Cardiac septum (tissue), 1 donor: ENCODE data around the gene NDUFB6. TPM values are rescaled to one million over a fixed set of nuclear protein-coding genes. Genes with fewer than 3 reads are reported as not detected.
"Not testable (repeated sequence)": the region's sequence is repeated elsewhere in the genome, so short reads cannot be mapped to it uniquely, and the experiment has no call there.

ENCODE experiments used
- DNase-seq: peaks from one replicate; pipeline ENCODE4 v3.0.0-alpha.2; 2020; ENCODE audit warnings: low spot score
- intact Hi-C: fragments of 100-400 bp; cut with DNase I; formaldehyde crosslinking; loops from one replicate; pipeline ENCODE4 v1.14.0; 2022
- long read RNA-seq: library from polyadenylated mRNA; unstranded; transcript quantifications from one replicate; pipeline ENCODE4 v2.0.0, GENCODE V29; 2021
- total RNA-seq: library from RNA; stranded (reverse); fragmentation: NEBNext Ultra II Directional; extraction: Animal tissue kit (Norgen Biotek cat#: 25700); gene quantifications from one replicate; pipeline ENCODE4 v1.2.1, GENCODE V29; 2021
- donor health status: DM: no; HTN: no; CAD: no.

Gene NDUFB6
- total RNA-seq = 113 TPM
- long read RNA-seq, transcript NDUFB6-203 (4 exons, 1,366 nt) = major isoform, 136 of 138 reads
- long read RNA-seq, partial matches to known transcripts = 0 of 138 reads
- long read RNA-seq, other reads (novel, unspliced or antisense) = 0 of 138 reads

- intact Hi-C loops = loop anchor here (1.0 to 5.0 kb wide), 2 partner anchors 21 to 191 kb away; partner anchors contain the start of genes ACO1, SMIM27 and TOPORS
- DNase-seq = peak; percentile 97
Observed at GRCh38 chr9:32572900-32573523, at the start of gene NDUFB6. Gene NDUFB6, minus strand, starts transcription at chr9:32573159. Its CDS starts 99 bp downstream, at chr9:32573060.

- intact Hi-C loops = no loop called here
- no peak for DNase-seq
Observed at GRCh38 chr9:32618261-32618660, 45.3 kb upstream of the NDUFB6 start.

DNA sequence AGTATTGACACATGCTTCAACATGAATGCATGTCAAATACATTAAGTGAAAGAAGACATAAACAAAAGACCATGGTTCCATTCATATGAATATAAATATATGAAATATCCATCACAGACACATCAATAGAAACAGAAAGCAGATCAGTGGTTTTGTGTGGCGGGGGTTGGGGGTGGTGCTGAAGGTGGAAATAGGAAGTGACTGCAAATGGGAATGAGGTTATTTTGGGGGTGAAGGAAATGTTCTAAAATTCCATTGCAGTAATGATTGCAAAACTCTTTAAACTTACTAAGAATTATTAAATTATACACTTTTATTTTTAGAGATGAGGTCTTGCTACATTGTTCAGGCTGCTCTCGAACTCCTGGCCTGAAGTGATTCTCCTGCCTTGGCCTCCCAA, 33.9 kb upstream of the NDUFB6 start:
- intact Hi-C loops = no loop called here
- DNase-seq = no peak

- intact Hi-C loops = no loop called here
Observed at GRCh38 chr9:32603914-32604852, 31.2 kb upstream of the NDUFB6 start.

DNA sequence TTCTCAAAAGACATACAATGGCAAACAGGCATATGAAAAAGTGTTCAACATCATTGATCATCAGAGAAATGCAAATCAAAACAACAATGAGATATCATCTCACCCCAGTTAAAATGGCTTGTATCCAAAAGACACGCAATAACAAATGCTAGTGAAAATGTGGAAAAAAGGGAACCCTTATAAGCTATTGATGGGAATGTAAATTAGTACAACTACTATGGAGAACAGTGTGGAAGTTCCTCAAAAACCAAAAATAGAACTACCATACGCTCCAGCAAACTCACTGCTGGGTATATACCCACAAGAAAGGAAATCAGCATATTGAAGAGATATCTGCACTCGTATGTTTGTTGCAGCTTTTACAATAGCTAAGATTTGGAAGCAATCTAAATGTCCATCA, 26.1 kb upstream of the NDUFB6 start:
- intact Hi-C loops, DNase-seq: not testable (repeated sequence)

More at GRCh38 chr9:32603914-32604852, 31.2 kb upstream of the NDUFB6 start:
- DNase-seq = no peak

DNA sequence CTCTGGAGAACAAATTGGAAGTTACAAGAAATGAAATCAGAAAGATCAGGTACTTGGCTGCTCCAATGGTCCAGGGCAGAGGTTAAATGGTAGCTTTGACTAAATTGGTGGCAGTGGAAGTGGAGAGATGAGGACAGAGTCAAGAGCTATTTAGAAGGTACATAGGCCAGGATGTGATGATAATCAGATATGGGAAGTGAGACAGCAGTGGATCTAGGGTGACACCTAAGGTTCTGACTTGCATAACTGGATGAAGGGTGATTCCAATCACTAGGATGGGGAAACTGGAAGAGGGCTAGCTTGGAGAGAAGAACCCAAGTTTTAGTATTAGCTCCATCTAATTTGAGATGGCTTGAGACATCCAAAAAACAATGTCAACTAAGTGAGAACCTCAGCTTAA, 24.0 kb upstream of the NDUFB6 start:
- intact Hi-C loops = no loop called here
- no peak for DNase-seq

DNA sequence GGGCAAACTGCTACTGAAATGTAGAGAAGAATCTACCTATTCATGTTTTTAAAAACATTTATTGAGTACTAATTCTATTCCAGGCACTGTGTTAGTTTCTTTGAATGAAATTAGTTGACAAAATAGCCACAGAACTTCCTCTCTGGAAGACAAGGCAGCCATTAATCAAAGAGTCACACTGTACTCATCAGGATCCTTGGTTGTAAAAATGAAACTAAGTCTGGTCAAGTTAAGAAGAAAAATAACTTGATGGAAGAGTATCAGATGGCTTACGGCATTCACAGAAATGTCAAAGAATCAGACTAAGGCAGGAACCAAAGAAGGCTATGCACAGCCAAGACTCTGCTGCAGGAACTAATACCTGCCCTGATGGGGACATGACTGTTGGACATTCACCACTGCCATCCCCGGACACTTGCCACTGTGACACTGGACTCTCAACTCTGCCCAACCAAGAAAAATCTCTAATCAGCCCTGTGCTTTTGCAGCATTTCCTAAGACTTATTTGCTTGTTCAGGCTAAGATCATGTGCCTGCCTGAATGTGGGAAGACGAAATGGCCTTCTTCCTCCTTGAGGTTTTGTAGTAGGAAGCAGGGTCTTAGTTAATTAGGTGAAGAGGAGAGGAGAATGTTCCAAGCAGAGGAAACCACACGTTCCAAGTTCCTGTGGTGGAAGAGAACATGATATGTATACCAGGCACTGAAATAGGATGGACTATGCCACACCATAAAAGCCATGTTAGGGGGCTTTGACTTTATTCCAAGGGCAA, 23.3 kb upstream of the NDUFB6 start:
- intact Hi-C loops = no loop called here
- DNase-seq = no peak

- intact Hi-C loops = no loop called here
- DNase-seq = no peak
Observed at GRCh38 chr9:32590898-32591297, 17.9 kb upstream of the NDUFB6 start.

DNA sequence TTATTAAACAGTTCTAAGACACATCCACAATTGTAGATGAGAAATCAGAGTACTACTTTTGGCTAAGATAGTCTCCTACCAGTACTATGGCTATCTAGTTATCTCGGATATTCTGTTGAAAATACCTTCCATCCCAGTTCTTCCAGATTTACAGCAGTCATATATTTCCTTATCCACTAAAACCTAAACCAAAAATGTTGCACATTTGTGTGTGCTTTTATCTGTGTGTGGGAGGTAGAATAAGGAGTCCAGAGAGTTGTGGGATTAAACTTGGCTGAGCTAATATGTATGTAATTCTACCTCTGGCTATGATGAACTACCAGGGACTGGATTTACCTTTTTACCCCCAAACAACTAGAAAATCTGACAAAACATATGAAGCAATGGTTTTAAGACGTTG, 17.5 kb upstream of the NDUFB6 start:
- intact Hi-C loops = no loop called here

DNA sequence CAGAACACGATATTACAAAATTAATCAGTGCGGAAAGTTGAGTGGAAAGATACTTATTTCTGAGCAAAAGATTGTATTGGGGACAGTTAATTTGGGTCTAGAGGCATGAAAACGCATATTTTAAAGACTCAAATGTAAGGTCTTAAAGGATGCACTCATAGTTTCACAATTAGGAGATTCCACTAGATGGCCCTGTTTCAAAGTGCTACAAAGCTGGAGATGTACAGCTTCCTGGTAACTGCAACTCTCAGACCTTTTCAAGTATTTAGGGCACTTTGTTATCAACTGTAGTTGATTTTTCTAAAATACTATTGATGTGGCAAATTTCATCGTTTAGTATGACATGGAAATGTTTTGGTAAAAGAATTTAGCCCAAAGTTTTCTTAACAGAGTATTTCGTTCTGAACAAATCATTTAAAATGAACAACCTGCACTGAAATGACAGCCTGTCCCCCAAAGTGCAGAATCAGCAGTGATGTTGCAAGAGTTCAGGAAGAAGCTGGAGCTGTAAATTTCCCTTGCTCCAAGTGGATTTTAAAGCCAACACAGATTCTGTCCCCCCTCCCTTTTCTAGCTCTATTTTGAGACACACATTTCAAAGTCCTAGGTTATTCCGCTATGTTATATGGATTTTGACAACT, 16.2 kb upstream of the NDUFB6 start:
- DNase-seq = no peak
- intact Hi-C loops = no loop called here

More for the DNA sequence above, 17.5 kb upstream of the NDUFB6 start:
- no peak for DNase-seq

DNA sequence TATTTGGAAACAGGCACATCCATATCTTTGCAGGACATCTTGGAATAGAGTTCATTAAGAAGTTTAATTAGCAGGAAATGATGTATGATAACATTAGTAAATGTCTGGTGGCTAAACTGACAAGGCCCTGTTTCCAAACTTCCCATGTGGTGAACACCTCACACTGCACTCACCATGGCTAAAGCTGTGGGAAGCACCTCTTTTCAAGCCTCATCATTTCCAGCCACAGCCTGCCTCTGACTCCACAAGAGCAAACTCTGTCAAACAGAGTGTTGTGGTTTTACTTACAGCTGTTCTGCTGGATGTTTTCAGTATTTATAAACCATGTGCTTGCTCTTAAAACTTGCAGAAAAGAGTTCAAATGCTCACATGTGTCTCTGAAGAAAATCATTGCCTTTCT, 14.9 kb upstream of the NDUFB6 start:
- intact Hi-C loops = no loop called here
- no peak for DNase-seq

- intact Hi-C loops = no loop called here
Observed at GRCh38 chr9:32584784-32585183, 11.8 kb upstream of the NDUFB6 start.

DNA sequence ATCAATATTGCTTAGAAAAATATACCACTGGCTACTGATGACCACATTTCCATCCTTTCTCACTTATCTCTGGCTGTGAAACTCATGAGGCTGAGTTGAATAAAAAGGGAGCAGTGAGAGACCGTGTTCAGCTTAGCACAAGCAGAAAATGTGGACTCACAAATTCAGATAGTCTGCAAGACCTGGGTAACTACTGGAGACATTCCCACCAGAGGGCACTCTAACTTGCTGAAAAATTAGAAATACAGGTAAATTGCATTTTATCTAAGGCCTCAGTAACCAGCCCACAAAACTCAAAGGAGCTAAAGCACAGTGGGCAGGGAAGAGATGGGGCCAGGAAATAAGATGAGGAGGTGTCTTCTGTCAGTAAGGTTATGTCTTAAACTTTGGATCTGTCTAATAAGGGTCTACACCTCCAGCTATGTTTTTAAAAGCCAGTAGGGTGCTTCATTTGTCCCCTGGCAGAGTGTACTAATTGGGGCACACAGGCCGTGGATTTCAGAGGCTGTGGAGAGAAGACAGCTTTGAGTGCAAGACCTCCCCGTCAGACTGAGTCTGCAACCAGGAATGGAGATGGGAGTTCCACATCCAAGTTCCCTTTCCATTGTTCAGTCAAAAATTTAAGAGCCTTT, 8.7 kb upstream of the NDUFB6 start:
- no peak for DNase-seq
- intact Hi-C loops = loop anchor here (2.0 kb wide), 1 partner anchor 385 kb away; no protein-coding TSS in a partner anchor

More at GRCh38 chr9:32584784-32585183, 11.8 kb upstream of the NDUFB6 start:
- DNase-seq = no peak

DNA sequence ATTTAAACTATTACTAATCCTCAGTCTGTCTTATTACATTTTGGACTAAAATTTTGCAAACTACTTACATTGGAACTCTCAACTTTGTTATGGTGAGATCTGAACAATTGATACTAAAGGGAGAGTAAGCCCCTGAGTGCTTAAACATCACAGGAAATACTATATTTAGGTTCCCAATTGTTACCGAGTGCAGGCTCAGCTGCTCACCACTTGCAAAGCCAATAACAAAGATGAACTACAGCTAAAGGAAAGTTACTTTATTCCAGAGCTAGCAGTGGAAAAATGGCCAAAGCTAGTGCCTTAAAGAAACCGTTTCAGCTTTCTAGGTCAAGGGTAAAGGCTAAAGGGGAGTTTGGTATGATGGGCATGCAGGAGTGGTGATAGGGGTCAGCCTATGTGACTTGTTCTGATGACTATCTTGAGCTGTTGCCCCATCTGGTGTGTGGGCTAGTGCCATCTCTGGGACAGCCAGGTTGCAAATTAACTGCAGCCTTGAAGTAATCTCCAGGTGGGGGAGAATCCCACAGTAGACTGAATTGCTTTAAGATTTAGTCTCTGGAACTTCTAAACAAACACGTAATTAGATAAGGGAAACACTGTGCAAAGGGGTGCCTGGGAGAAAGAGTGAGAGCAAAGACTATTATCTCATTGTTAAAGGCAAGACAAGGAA, 7.8 kb upstream of the NDUFB6 start:
- DNase-seq = no peak
- intact Hi-C loops = no loop called here

GRCh38 chr9:32579706-32580331, 6.9 kb upstream of the NDUFB6 start:
- intact Hi-C loops = no loop called here
- no peak for DNase-seq

- intact Hi-C loops = no loop called here
- DNase-seq = no peak
Observed at GRCh38 chr9:32578976-32579375, 6.0 kb upstream of the NDUFB6 start.

GRCh38 chr9:32577316-32577715, 4.4 kb upstream of the NDUFB6 start:
- intact Hi-C loops = no loop called here

GRCh38 chr9:32574858-32575257, 1.9 kb upstream of the NDUFB6 start:
- intact Hi-C loops = loop anchor here (2.0 to 5.0 kb wide), 2 partner anchors 50 to 193 kb away; partner anchors contain the start of gene ACO1
- DNase-seq = no peak

More at GRCh38 chr9:32577316-32577715, 4.4 kb upstream of the NDUFB6 start:
- no peak for DNase-seq
